Measurements from ENCODE around the gene HDAC9.

HDAC9 gene

DNA sequence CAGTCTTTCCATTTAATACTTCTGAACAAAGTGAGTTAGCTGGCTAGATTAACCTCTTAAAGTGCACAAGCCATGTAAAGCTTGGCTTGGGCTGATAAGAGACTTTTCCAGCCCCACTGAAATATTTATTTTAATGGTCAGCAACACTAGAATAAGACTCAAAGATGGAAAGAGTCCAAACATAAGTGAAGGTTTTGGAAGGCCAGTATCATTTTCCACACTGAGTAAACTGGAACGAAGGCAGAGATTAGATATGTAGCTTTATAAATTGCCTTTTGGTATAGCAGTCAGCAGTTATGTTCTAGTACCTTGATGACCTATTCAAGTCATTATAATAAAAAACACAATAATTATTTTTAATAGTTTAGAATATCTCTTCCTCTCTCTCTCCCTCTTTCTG, 102.2 kb downstream of the HDAC9 start:
- DNase-seq (ENCODE audit: low read depth) = no peak

GRCh38 chr7:18607025-18607424, 111.5 kb downstream of the HDAC9 start:
- no peak for DNase-seq (ENCODE audit: low read depth)

GRCh38 chr7:18610331-18610948, 114.9 kb downstream of the HDAC9 start:
- no peak for DNase-seq (ENCODE audit: low read depth)

- no peak for DNase-seq (ENCODE audit: low read depth)
Observed at GRCh38 chr7:18614841-18615240, 119.3 kb downstream of the HDAC9 start.

GRCh38 chr7:18619311-18619710, 123.8 kb downstream of the HDAC9 start:
- DNase-seq (ENCODE audit: low read depth) = no peak

- DNase-seq (ENCODE audit: low read depth) = no peak
Observed at GRCh38 chr7:18623389-18623788, 127.8 kb downstream of the HDAC9 start.

GRCh38 chr7:18624459-18624858, 128.9 kb downstream of the HDAC9 start:
- no peak for DNase-seq (ENCODE audit: low read depth)

- DNase-seq (ENCODE audit: low read depth) = no peak
Observed at GRCh38 chr7:18626086-18626485, 130.5 kb downstream of the HDAC9 start.

- DNase-seq (ENCODE audit: low read depth) = no peak
Observed at GRCh38 chr7:18626717-18627116, 131.2 kb downstream of the HDAC9 start.

GRCh38 chr7:18637516-18637915, 142.0 kb downstream of the HDAC9 start:
- no peak for DNase-seq (ENCODE audit: low read depth)

GRCh38 chr7:18638594-18639452, 143.3 kb downstream of the HDAC9 start:
- DNase-seq (ENCODE audit: low read depth) = no peak

DNA sequence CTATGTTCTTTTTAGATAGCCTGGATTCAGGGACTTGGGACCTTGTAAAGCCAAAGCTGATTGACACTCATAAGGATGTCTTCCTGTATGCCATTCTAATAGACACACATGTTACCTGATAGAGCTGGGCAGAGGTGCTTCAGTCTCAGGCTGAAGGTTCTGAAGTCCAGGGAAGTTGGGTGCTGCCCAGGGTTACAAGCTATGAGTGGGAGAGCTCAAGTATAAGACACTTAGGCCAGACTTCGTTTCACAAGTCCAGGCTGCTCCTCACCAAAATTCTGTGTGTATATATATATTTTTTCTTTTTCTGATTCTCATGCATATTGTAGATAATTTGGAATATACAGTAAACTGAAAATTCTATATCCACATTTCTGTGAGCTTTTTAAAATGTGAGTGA, 144.2 kb downstream of the HDAC9 start:
- no peak for DNase-seq (ENCODE audit: low read depth)

- no peak for DNase-seq (ENCODE audit: low read depth)
Observed at GRCh38 chr7:18644981-18645380, 149.4 kb downstream of the HDAC9 start.

DNA sequence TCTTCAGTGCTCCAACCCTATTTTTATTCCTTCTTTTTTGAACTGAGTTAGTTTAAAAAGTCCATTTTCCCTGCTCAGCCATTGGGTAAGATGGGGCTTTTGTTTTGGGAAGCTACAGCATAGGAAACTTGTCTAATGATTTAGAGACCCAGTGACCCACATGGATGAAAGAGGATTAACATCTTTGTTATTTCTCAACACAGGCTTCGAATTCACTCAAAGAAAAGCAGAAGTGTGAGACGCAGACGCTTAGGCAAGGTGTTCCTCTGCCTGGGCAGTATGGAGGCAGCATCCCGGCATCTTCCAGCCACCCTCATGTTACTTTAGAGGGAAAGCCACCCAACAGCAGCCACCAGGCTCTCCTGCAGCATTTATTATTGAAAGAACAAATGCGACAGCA, 152.0 kb downstream of the HDAC9 start:
- no peak for DNase-seq (ENCODE audit: low read depth)

GRCh38 chr7:18648849-18649758, 153.6 kb downstream of the HDAC9 start:
- no peak for DNase-seq (ENCODE audit: low read depth)

- no peak for DNase-seq (ENCODE audit: low read depth)
Observed at GRCh38 chr7:18653381-18654155, 158.0 kb downstream of the HDAC9 start.

DNA sequence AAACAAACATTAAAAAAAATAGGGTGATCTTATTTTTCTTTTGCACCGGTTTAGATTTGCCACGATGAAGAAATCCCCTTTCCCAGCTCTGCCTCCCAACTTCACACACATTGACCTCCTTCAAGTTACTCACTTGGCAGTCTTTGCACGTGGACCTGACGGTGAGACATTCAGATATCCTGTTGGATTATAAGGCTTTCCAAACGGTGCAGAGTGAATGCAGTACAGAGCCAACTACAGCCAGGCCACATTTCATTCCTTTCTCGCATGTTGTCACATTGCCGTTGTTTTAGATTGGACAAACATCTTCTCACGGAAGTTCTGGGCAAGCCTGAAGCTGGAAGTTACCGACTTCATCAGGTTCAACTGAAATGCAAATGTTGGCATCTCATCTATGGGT, 159.2 kb downstream of the HDAC9 start:
- DNase-seq (ENCODE audit: low read depth) = no peak

DNA sequence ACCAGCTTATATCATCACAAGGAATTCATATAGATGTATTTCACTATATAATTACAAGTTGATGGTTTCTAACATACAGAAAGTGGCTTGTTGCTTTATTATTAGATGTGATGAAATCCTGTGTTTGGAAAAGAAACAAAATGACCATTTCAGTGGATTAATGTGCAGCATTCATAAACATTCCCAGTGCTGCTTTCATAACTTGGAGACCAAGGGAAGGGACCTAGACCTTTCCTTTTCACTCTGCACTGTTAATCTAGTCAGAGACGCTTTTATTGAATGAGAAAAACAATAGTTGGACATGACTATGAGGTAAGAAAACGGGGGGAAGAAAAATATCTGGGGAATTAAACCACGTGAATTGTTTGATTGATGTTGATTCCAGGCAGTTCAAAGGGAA, 160.0 kb downstream of the HDAC9 start:
- DNase-seq (ENCODE audit: low read depth) = no peak

GRCh38 chr7:18655912-18656311, 160.4 kb downstream of the HDAC9 start:
- no peak for DNase-seq (ENCODE audit: low read depth)

DNA sequence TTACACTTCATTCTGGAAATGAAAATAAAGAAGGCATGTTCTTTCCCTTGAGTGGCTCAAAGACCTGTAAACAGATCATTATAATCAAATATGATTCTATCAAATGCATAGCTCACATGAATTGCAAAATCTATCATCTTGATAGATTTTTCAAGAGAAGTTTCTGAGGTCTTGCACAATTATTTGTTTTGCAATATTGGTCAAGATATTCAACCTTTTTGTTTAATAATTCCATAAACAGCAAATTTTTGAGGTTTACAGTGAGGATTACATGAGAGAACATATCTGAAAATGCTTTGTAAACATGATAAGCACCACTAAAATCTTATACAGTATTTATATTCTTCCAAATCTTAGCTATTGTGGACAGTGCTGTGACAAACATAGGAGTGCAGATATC, 160.8 kb downstream of the HDAC9 start:
- no peak for DNase-seq (ENCODE audit: low read depth)

DNA sequence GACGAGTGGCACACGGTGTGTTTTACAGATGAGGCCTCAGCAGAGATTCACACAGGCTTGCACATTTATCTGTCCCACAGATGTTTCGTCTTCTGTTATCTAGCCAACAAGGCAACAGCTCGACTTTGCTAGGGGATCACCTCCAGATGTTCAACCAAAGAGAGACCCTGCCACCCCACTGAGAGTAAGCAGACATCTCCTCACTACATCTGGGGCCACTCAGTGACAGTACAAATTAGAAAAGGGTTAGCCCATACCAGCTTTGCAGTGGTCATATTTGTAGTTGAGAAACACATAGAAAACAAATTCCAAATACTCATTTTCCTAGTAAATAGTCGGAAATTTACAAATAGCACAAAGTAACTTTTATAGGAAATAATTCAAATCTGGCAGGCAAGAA, 164.2 kb downstream of the HDAC9 start:
- no peak for DNase-seq (ENCODE audit: low read depth)

DNA sequence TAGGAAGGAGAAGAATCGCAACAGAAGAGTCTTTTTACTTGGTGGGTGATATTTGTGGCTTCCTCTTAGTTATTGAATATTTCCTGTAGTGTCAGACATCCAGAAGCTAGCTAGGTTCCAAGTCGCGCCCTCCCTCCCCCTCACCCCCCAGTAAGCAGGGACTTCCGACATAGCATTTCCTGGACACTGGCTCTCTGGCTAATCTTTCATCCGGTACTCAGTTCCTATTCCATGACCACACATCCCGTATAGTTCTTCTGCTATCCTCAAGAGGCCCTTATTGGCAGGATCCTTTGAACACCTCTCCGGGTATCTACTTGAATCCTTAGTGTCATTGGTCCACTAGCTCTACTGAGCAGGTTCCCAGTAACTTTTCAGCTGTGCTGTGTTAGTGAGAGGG, 167.8 kb downstream of the HDAC9 start:
- no peak for DNase-seq (ENCODE audit: low read depth)
